NCI-H510A (cell line): Measurements from ENCODE around the gene SKP1.

Experiments
- DNase-seq: peaks from one replicate; lab custom pipeline; 2025; lab: John Stamatoyannopoulos, UW

SKP1 gene

GRCh38 chr5:134113902-134114875 lies 62.6 kb downstream of the SKP1 start, which contains the start of gene TCF7:
Gene TCF7, plus strand, starts transcription at chr5:134114681. Its CDS starts 226 bp downstream, at chr5:134114907.
- DNase-seq = peak; percentile 42

- DNase-seq = no peak
Observed at GRCh38 chr5:134113363-134113889, 63.3 kb downstream of the SKP1 start.

GRCh38 chr5:134112726-134113362 lies 63.9 kb downstream of the SKP1 start:
- DNase-seq = no peak

DNA sequence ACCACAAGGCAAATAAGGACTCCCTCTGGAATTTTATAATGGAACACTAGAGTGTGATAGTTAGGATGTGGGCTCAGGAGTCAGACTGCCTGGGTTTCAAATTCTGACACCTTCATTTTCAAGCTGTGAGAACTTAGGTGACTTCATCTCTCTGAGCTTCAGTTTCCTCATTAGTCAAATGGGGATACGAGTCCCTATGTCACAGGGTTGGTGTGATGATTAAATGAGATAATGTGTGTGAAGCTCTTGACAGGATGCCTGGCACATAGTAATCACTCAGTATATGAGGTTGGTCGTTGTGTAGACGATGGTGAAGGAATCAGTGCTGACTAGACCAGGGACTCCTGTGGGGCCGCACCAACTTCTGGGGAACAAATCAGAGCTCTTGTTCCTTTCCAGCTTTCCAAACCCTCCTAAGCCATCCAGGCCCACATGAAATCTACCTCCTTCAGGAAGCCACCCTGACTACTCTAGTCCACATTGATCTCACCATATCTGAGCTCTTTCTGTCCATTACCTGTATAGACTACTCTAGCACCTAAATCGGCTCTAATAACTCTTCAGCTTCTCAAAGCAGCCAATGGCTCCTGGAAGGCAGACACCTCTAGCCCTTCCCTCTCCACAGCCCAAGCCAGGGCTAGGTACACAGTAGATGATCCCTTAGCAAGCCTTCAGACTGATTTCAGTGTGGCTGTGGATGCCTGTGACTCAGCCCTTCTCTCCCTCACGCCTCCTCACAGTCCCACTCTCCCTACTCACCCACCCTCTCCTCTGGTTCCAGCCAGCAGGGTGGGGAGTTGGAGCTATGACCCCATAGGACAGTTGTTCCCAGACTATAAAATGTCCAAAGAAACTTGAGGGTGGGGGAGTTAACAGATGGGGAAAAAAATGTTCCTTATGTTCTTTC lies 64.8 kb downstream of the SKP1 start:
- DNase-seq = no peak

GRCh38 chr5:134110382-134110781 lies 66.4 kb downstream of the SKP1 start:
- no peak for DNase-seq

- DNase-seq = no peak
Observed at GRCh38 chr5:134107779-134108178, 69.0 kb downstream of the SKP1 start.

GRCh38 chr5:134106991-134107701 lies 69.6 kb downstream of the SKP1 start:
- no peak for DNase-seq

GRCh38 chr5:134103998-134104654 lies 72.6 kb downstream of the SKP1 start:
- no peak for DNase-seq

DNA sequence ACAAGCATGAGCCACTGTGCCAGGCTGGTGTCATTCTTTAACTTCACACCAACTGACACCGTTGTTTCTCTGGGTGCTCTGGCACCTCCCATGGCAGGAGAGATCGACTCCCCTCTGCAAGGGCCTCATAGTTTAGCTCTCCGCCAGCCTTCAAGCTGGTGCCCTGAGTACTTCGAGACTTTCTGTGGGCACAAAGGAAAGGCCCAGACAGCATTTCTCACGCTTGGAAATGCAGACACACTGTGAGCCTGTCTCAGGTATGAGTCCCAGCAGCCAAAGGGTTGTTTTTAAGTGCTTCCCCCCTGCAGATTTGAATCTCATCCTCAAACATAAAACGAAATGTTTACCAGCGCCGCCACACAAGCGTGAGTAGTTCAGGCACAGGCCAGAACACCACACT lies 73.4 kb downstream of the SKP1 start:
- no peak for DNase-seq

DNA sequence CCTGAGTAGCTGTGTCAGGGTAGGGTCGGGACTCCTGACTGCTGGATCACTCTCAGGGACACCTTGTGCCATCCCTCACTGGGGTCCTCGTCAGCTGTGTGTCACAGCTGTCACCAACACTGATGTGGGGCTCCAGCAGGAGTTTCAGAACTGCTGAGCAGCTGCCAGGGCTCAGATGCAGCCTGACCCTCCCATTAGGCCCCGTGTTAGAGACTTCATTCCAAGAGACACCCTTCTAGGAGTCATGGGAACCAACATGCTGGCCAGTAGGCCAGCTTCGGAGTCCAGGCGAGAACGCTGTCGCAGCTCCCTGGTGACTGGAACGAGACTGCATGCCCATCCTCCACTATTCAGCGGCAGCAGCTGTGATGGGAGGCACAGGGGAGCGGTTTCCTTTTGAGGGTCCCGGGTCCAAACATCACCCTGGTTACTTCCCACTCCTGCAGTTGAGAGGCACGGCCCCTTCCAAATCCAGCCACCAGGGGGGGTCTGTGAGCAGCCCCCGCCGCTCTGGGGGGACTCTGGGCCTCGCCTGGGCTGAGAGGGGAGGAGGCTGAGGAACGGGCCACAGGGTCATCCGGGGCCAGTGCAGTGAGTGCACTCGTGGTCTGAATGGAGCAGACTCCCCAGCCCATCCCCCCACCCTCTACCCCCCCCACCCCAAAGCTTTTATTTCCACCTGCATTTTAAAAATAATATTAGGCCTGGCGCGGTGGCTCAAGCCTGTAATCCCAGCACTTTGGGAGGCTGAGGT lies 74.9 kb downstream of the SKP1 start:
- DNase-seq = peak; percentile 13

DNA sequence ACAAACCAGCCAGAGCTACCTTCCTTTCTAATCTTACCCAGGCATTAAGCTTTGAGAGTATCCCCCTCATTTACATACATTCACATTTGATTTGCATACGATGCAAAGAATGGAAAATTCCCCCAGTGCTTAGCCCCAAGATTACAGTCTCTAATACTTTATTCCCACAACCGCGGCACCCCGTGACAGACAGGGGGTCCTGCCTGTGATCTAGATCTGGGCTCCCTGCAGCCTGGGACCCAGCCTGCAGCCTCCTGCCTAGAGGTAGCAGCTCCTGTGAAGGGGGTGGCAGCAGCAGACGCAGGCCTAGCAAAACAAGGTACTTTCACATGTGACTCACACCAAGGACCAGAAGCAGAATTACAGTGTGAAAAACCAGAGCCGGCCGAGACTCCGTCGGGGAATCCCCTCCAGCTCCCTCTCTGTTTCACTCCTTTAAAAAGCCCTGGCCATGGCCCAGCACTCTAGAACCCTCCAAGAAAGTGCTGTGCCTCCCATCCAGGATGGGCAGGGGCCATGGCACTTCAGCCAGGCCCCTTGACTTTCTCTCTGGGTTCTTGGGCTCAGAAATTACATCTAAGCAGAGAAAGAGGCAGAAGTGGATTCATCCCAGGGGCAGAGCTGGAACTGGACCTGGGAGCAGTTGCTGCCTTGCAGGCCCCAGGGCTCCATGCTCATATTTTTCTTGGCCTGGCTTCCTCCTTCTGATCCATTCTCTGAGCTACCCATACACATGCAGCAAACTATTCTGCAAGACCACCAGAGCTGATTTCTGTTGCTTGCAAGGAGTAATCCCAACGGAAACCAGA lies 76.3 kb downstream of the SKP1 start:
- DNase-seq = no peak

GRCh38 chr5:134099939-134100282 lies 76.8 kb downstream of the SKP1 start:
- DNase-seq = no peak

DNA sequence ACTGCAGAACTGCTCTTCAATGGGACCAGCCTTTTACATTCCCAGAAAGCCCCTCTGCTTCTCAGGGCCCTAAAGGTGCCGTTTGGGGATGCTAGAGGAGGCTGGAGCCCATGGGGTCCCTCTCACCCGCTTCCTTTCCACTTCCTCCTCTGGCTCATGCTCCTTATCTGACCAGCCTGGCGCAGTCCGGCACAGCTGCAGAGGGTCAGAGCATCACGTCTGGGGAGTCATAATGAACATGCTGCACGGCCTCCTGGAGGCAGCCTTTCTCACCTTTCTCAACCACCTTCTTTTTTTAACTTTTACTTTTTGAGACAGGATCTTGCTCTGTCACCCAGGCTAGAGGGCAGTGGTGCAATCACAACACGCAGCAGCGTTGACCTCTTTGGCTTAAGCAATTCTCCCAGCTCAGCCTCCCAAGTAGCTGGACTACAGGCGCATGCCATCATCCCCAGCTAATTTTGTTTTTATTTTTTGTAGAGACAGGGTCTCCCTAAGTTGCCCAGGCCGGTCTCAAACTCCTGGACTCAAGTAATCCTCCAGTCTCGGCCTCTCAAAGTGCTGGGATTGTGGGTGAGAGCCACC lies 77.4 kb downstream of the SKP1 start:
- no peak for DNase-seq
